Stimulated activated CD4-positive, alpha-beta T cell treated with anti-CD3 and anti-CD28 coated beads, Interleukin-4, amount 100 ng/mL, for 1 hour (primary cell): ENCODE measurements around the gene THEM4.
"Not testable (repeated sequence)": the region's sequence is repeated elsewhere in the genome, so short reads cannot be mapped to it uniquely, and the experiment has no call there.

Experiments used
- DNase-seq: peaks from one replicate; pipeline ENCODE4 v3.0.0-alpha.2; 2020

The THEM4 gene

GRCh38 chr1:151892190-151892589, 17.1 kb downstream of the THEM4 start:
- DNase-seq: no peak

- no peak for DNase-seq
These were observed 17.8 kb downstream of the THEM4 start for GRCh38 chr1:151891512-151891911.

GRCh38 chr1:151888972-151889570, 20.2 kb downstream of the THEM4 start:
- DNase-seq: no peak

- no peak for DNase-seq
These were observed 22.3 kb downstream of the THEM4 start for GRCh38 chr1:151887028-151887427.

GRCh38 chr1:151885479-151885878, 23.8 kb downstream of the THEM4 start:
- DNase-seq: no peak

- not testable (repeated sequence) for DNase-seq
These were observed 24.4 kb downstream of the THEM4 start for GRCh38 chr1:151884879-151885278.

- not testable (repeated sequence) for DNase-seq
These were observed 24.9 kb downstream of the THEM4 start for GRCh38 chr1:151884445-151884844.

GRCh38 chr1:151883898-151884297, 25.4 kb downstream of the THEM4 start:
- not testable (repeated sequence) for DNase-seq

GRCh38 chr1:151882918-151883317, 26.4 kb downstream of the THEM4 start:
- not testable (repeated sequence) for DNase-seq

GRCh38 chr1:151882466-151882865, 26.8 kb downstream of the THEM4 start:
- DNase-seq: no peak

- DNase-seq: no peak
These were observed 27.8 kb downstream of the THEM4 start for GRCh38 chr1:151881479-151881878.

GRCh38 chr1:151875419-151876097, 33.8 kb downstream of the THEM4 start:
- no peak for DNase-seq

- not testable (repeated sequence) for DNase-seq
These were observed 36.5 kb downstream of the THEM4 start for GRCh38 chr1:151872776-151873175.

GRCh38 chr1:151871284-151872030, 37.9 kb downstream of the THEM4 start:
- DNase-seq: no peak

- DNase-seq: no peak
These were observed 40.8 kb downstream of the THEM4 start for GRCh38 chr1:151868486-151868885.

- DNase-seq: no peak
These were observed 41.4 kb downstream of the THEM4 start for GRCh38 chr1:151867765-151868411.

GRCh38 chr1:151867321-151867720, 42.0 kb downstream of the THEM4 start:
- no peak for DNase-seq

GRCh38 chr1:151864411-151864810, 44.9 kb downstream of the THEM4 start:
- DNase-seq: no peak

GRCh38 chr1:151862604-151863003, 46.7 kb downstream of the THEM4 start:
- no peak for DNase-seq

GRCh38 chr1:151860504-151861187, 48.7 kb downstream of the THEM4 start:
- DNase-seq: no peak

- no peak for DNase-seq
These were observed 49.4 kb downstream of the THEM4 start for GRCh38 chr1:151859891-151860293.

- no peak for DNase-seq
These were observed 50.2 kb downstream of the THEM4 start for GRCh38 chr1:151858886-151859665.
